Sigmoid colon (tissue), 7 donors: ENCODE data around the gene FRS2. TPM values are rescaled to one million over a fixed set of nuclear protein-coding genes. Genes with fewer than 3 reads are reported as not detected.

Experiments
- DNase-seq: peaks from one replicate; pipeline ENCODE4 v3.0.0-alpha.2; 2019
- H3K27ac ChIP-seq, 4 donors: fragments of 200-600 bp; sonication (generic); one replicate each; pipeline ENCODE4 v1.5.1; 2016 to 2019; ENCODE audit warnings: mild to moderate bottlenecking in 1 of 4
- H3K27me3 ChIP-seq, 3 donors: fragments of 200-600 bp; sonication (generic); one replicate each; pipeline ENCODE4 v1.5.1; 2019; ENCODE audit warnings: mild to moderate bottlenecking in 1 of 3
- H3K36me3 ChIP-seq, 4 donors: fragments of 200-600 bp; sonication (generic); one replicate each; pipeline ENCODE4 v1.5.1; 2016 to 2019
- H3K4me1 ChIP-seq, 4 donors: fragments of 200-600 bp; sonication (generic); one replicate each; pipeline ENCODE4 v1.5.1; 2017 to 2019
- H3K4me3 ChIP-seq, 4 donors: fragments of 200-600 bp; sonication (generic); one replicate each; pipeline ENCODE4 v1.5.1; 2017 to 2019; ENCODE audit warnings: mild to moderate bottlenecking in 2 of 4, moderate library complexity in 1 of 4
- H3K9me3 ChIP-seq, 4 donors: fragments of 200-600 bp in 3 of 4; sonication (generic) in 3 of 4; one replicate each; pipeline versions ENCODE4 v1.5.1 to v1.6.1; 2013 to 2019
- CTCF ChIP-seq, 4 experiments: fragments of 450-650 bp in 3 of 4; fragments of 200-600 bp in 1 of 4; IDR thresholded peaks; one replicate each; pipeline ENCODE4 v1.5.1; 2016 to 2019; ENCODE audit warnings: antibody characterized with exemption in 4 of 4, mild to moderate bottlenecking in 3 of 4, moderate library complexity in 2 of 4
- EP300 ChIP-seq, 4 donors: sonication (generic); formaldehyde crosslinking; IDR thresholded peaks; one replicate each; pipeline ENCODE4 v1.6.1; 2017; ENCODE audit warnings: antibody characterized with exemption in 4 of 4
- POLR2A ChIP-seq, 2 donors: fragments of 450-650 bp; IDR thresholded peaks; one replicate each; pipeline ENCODE4 v1.6.1; 2016; ENCODE audit warnings: antibody characterized with exemption in 2 of 2, mild to moderate bottlenecking in 2 of 2, moderate library complexity in 2 of 2
- POLR2AphosphoS5 ChIP-seq, 4 donors: sonication (generic); formaldehyde crosslinking; IDR thresholded peaks; one replicate each; pipeline ENCODE4 v1.6.1; 2017; ENCODE audit warnings: antibody characterized with exemption in 4 of 4
- WGBS, 2 donors: extraction: QIAGEN DNeasy Blood & Tissue Kit; methylation state at CpG; one replicate each; pipeline ENCODE4 v1.1.7; 2013; 5-methylcytosine and 5-hydroxymethylcytosine counted together
- intact Hi-C: fragments of 100-400 bp; cut with DNase I; formaldehyde crosslinking; loops from one replicate; pipeline ENCODE4 v1.15.1; 2023
- polyA plus RNA-seq, 3 donors: library from polyadenylated mRNA; stranded (reverse); fragments of 200-250 nt; gene quantifications; one replicate each; pipeline ENCODE4 v1.2.3, GENCODE V29; 2013
- total RNA-seq, 4 donors: library from RNA; depleted of rRNA; stranded (reverse); fragments of >200 nt; gene quantifications; one replicate each; pipeline ENCODE4 v1.1.0, GENCODE V29; 2016
- donor health status: healthy with polysubstance abuse.
- donor health status: Bipolar disorder and iron deficiency.
- donor health status: healthy.

FRS2 gene
- total RNA-seq = 10 to 100 TPM; 33.8 to 48.4 (median 40.3) TPM
- 10 to 100 TPM in 2 of 3 donors, 1 to 10 TPM in 1; 7.6 to 18.0 (median 11.4) TPM for polyA plus RNA-seq

GRCh38 chr12:69470189-69471075 lies at the start of gene FRS2:
TSS of gene FRS2 (plus strand) at chr12:69470388. CDS start at chr12:69569031, 98,643 bp downstream.
- H3K9me3 ChIP-seq = no peaks in the 10 kb centered on the region
- peaks cover 0 to 51% (median 45%) of the 10 kb centered on the region in 4 donors for H3K4me1 ChIP-seq
- H3K27me3 ChIP-seq = no peaks in the 10 kb centered on the region
- WGBS, 2 donors = 0% methylated on average over 68 of the region's 68 CpGs
- peak within 1 kb of the TSS; percentile 91 to 99 (median 98) for H3K4me3 ChIP-seq
- no peaks in the 10 kb centered on the region for H3K36me3 ChIP-seq
- DNase-seq = peak; percentile 95
- TF ChIP-seq POLR2AphosphoS5 (IDR thresholded peaks at IDR 0.05) = peak; percentile 86 to 95 (median 95)
- TF ChIP-seq POLR2A (IDR thresholded peaks at IDR 0.05) = peak; percentile 80 to 86
- TF ChIP-seq CTCF (IDR thresholded peaks at IDR 0.05) = peak in 2 of 4 experiments; percentile 6 to 25
- peak in 1 of 4 donors; percentile 32 for TF ChIP-seq EP300 (IDR thresholded peaks at IDR 0.05)
- H3K27ac ChIP-seq = peak within 1 kb of the TSS; percentile 91 to 97 (median 96)
- intact Hi-C loops = loop anchor here (2.0 to 5.0 kb wide), 4 partner anchors 42 to 117 kb away; partner anchors contain the start of genes CCT2 and YEATS4

- no peaks in the 10 kb centered on the region for H3K27me3 ChIP-seq
- H3K4me3 ChIP-seq = no peak overlapping the region
- intact Hi-C loops = no loop called here
- TF ChIP-seq CTCF (IDR thresholded peaks at IDR 0.05) = no peak
- no peak for TF ChIP-seq EP300 (IDR thresholded peaks at IDR 0.05)
- no peak for TF ChIP-seq POLR2A (IDR thresholded peaks at IDR 0.05)
- TF ChIP-seq POLR2AphosphoS5 (IDR thresholded peaks at IDR 0.05) = no peak
- H3K9me3 ChIP-seq = no peaks in the 10 kb centered on the region
- no peaks in the 10 kb centered on the region for H3K36me3 ChIP-seq
- 95 to 98% methylated on average over 3 of the region's 3 CpGs for WGBS, 2 donors
- H3K4me1 ChIP-seq = no peaks in the 10 kb centered on the region
- no peak for DNase-seq
- H3K27ac ChIP-seq = no peak overlapping the region
Measured at GRCh38 chr12:69421548-69421947, 48.6 kb upstream of the FRS2 start.

GRCh38 chr12:69423037-69423905 lies 46.9 kb upstream of the FRS2 start:
- H3K4me1 ChIP-seq = no peaks in the 10 kb centered on the region
- WGBS, 2 donors = 79 to 88% methylated on average over 5 of the region's 5 CpGs
- H3K27ac ChIP-seq = no peak overlapping the region
- no peak overlapping the region for H3K4me3 ChIP-seq
- intact Hi-C loops = no loop called here
- DNase-seq = no peak
- H3K27me3 ChIP-seq = no peaks in the 10 kb centered on the region
- no peaks in the 10 kb centered on the region for H3K36me3 ChIP-seq
- TF ChIP-seq CTCF (IDR thresholded peaks at IDR 0.05) (no peak), POLR2AphosphoS5 (IDR thresholded peaks at IDR 0.05) (no peak), POLR2A (IDR thresholded peaks at IDR 0.05) (no peak), EP300 (IDR thresholded peaks at IDR 0.05) (no peak)
- no peaks in the 10 kb centered on the region for H3K9me3 ChIP-seq

DNA sequence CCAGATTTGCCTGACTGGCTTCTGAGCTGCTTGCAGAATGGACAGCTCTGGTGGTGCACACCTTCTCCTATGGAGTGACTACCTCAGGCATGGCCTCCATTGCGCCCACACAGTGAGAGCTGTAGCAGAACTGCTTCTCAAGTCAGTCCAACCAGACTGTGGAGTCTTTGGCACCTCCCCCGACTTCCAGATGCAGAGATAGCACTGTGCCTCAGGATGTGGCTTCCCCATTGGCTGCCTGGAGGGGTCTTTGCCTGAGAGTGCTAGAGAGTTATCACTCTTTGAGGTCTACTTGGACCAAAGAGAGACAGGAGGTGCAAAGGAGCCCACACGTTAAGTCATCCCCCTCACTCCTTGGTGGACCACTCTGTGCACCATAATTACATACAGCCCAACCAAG lies 44.8 kb upstream of the FRS2 start:
- H3K27ac ChIP-seq = no peak overlapping the region
- WGBS, 2 donors = 87 to 91% methylated on average over 3 of the region's 3 CpGs
- H3K4me3 ChIP-seq = no peak overlapping the region
- intact Hi-C loops = no loop called here
- H3K9me3 ChIP-seq = no peaks in the 10 kb centered on the region
- H3K27me3 ChIP-seq = no peaks in the 10 kb centered on the region
- DNase-seq = no peak
- no peaks in the 10 kb centered on the region for H3K4me1 ChIP-seq
- H3K36me3 ChIP-seq = no peaks in the 10 kb centered on the region
- TF ChIP-seq POLR2A (IDR thresholded peaks at IDR 0.05) (no peak), CTCF (IDR thresholded peaks at IDR 0.05) (no peak)
